Measurements from ENCODE around the gene CHRD.
"Not testable (repeated sequence)": the region's sequence is repeated elsewhere in the genome, so short reads cannot be mapped to it uniquely, and the experiment has no call there.

CHRD gene

GRCh38 chr3:184428561-184429175 is 48.8 kb downstream of the CHRD start:
- DNase-seq: peak; percentile 83

GRCh38 chr3:184429786-184430185 is 49.9 kb downstream of the CHRD start:
- DNase-seq: no peak

- no peak for DNase-seq
These were observed 51.1 kb downstream of the CHRD start for GRCh38 chr3:184430940-184431339.

- DNase-seq: not testable (repeated sequence)
These were observed 53.3 kb downstream of the CHRD start for GRCh38 chr3:184433178-184433577.

- no peak for DNase-seq
These were observed 59.2 kb downstream of the CHRD start for GRCh38 chr3:184439096-184439495.
